ENCODE results near the gene OPRM1.
A peak's percentile ranks its signal among the peaks of the same experiment; 100 is the strongest.

Gene OPRM1

GRCh38 chr6:154143753-154144152 is 104.7 kb downstream of the OPRM1 start:
- no peak overlapping the region for H3K27ac ChIP-seq
- TF ChIP-seq CTCF (conservative IDR thresholded peaks at IDR 0.05) (no peak), ZFX (IDR thresholded peaks at IDR 0.05) (no peak)

- TF ChIP-seq ZFX (IDR thresholded peaks at IDR 0.05) (no peak), CTCF (conservative IDR thresholded peaks at IDR 0.05) (peak; percentile 78)
- no peak overlapping the region for H3K27ac ChIP-seq
These were observed 115.4 kb downstream of the OPRM1 start for GRCh38 chr6:154154389-154154967.

- TF ChIP-seq ZFX (IDR thresholded peaks at IDR 0.05) (no peak), CTCF (conservative IDR thresholded peaks at IDR 0.05) (peak; percentile 66)
- H3K27ac ChIP-seq, result no peak overlapping the region
These were observed 117.3 kb downstream of the OPRM1 start for GRCh38 chr6:154156135-154156896.

GRCh38 chr6:154157082-154157481 is 118.0 kb downstream of the OPRM1 start:
- TF ChIP-seq ZFX (IDR thresholded peaks at IDR 0.05) (no peak), CTCF (conservative IDR thresholded peaks at IDR 0.05) (no peak)
- H3K27ac ChIP-seq, result no peak overlapping the region

GRCh38 chr6:154157706-154158105 is 118.7 kb downstream of the OPRM1 start:
- H3K27ac ChIP-seq, result no peak overlapping the region
- no peak for TF ChIP-seq CTCF (conservative IDR thresholded peaks at IDR 0.05)
- TF ChIP-seq ZFX (IDR thresholded peaks at IDR 0.05), result no peak

- no peak overlapping the region for H3K27ac ChIP-seq
- TF ChIP-seq CTCF (conservative IDR thresholded peaks at IDR 0.05) (no peak), ZFX (IDR thresholded peaks at IDR 0.05) (no peak)
These were observed 120.1 kb downstream of the OPRM1 start for GRCh38 chr6:154159126-154159525.

GRCh38 chr6:154161689-154162088 is 122.6 kb downstream of the OPRM1 start:
- H3K27ac ChIP-seq, result no peak overlapping the region
- no peak for TF ChIP-seq CTCF (conservative IDR thresholded peaks at IDR 0.05)
